HG03354 (cell line): ENCODE results near the gene CHURC1.

Source experiments
- ATAC-seq: cut with Tn5 transposase; IDR thresholded peaks from one replicate; pipeline ENCODE4 v1.9.1; 2021; ENCODE audit warnings: mild to moderate bottlenecking; ENCODE audit not compliant: unreplicated experiment, poor library complexity, severe bottlenecking

The CHURC1 gene

GRCh38 chr14:64914237-64915028 lies at the start of gene CHURC1:
CHURC1 (plus strand) TSS chr14:64914455; CDS start chr14:64914496, 41 bp downstream.
- ATAC-seq, result peak; percentile 97

- no peak for ATAC-seq
Observed at GRCh38 chr14:64865109-64865508, 49.1 kb upstream of the CHURC1 start.

- no peak for ATAC-seq
Observed at GRCh38 chr14:64865992-64866391, 48.3 kb upstream of the CHURC1 start.

- no peak for ATAC-seq
Observed at GRCh38 chr14:64867182-64867581, 47.1 kb upstream of the CHURC1 start.

GRCh38 chr14:64868379-64868778 lies 45.9 kb upstream of the CHURC1 start:
- no peak for ATAC-seq

- no peak for ATAC-seq
Observed at GRCh38 chr14:64868841-64869240, 45.4 kb upstream of the CHURC1 start.

- ATAC-seq, result no peak
Observed at GRCh38 chr14:64870160-64870559, 44.1 kb upstream of the CHURC1 start.

GRCh38 chr14:64871344-64871743 lies 42.9 kb upstream of the CHURC1 start:
- no peak for ATAC-seq

- ATAC-seq, result no peak
Observed at GRCh38 chr14:64873506-64874219, 40.6 kb upstream of the CHURC1 start.

- ATAC-seq, result no peak
Observed at GRCh38 chr14:64875350-64875749, 38.9 kb upstream of the CHURC1 start.

GRCh38 chr14:64877846-64878245 lies 36.4 kb upstream of the CHURC1 start:
- no peak for ATAC-seq

GRCh38 chr14:64878837-64879634 lies 35.2 kb upstream of the CHURC1 start:
- no peak for ATAC-seq

GRCh38 chr14:64879635-64880220 lies 34.5 kb upstream of the CHURC1 start, which contains the start of gene SPTB:
SPTB (minus strand) TSS chr14:64879907; CDS start chr14:64823094, 56,813 bp downstream.
- peak; percentile 51 for ATAC-seq

- ATAC-seq, result peak; percentile 64
Observed at GRCh38 chr14:64880221-64881121, 33.8 kb upstream of the CHURC1 start.

- no peak for ATAC-seq
Observed at GRCh38 chr14:64885559-64885958, 28.7 kb upstream of the CHURC1 start.

GRCh38 chr14:64889352-64889751 lies 24.9 kb upstream of the CHURC1 start:
- no peak for ATAC-seq

- ATAC-seq, result no peak
Observed at GRCh38 chr14:64891173-64891838, 22.9 kb upstream of the CHURC1 start.

- no peak for ATAC-seq
Observed at GRCh38 chr14:64891839-64892375, 22.3 kb upstream of the CHURC1 start.
